T-cell (primary cell): Measurements from ENCODE around the gene ITGAL. TPM values are rescaled to one million over a fixed set of nuclear protein-coding genes. Genes with fewer than 3 reads are reported as not detected.
A peak's percentile ranks its signal among the peaks of the same experiment; 100 is the strongest.

Source experiments
- ATAC-seq, 4 experiments: fragments of 200-7000 bp in 3 of 4; fragments of 150-1000 bp in 1 of 4; cut with Tn5 transposase; replicated peaks in 1 of 4; 1 replicate in 3 of 4; 2 replicates in 1 of 4; pipeline ENCODE4 v1.10.0; 2021; ENCODE audit warnings: moderate library complexity in 3 of 4, mild to moderate bottlenecking in 2 of 4, moderate number of reproducible peaks in 1 of 4
- CTCF ChIA-PET, 2 donors: fragments of 300-600 bp; sonication (Branson Sonifier 250); formaldehyde crosslinking; loops; one replicate each; lab custom pipeline; 2022; ENCODE audit warnings: antibody characterized with exemption in 2 of 2; lab: Charles Lee
- POLR2A ChIA-PET, 2 donors: fragments of 300-600 bp; sonication (Branson Sonifier 250); formaldehyde crosslinking; loops; one replicate each; lab custom pipeline; 2022; ENCODE audit warnings: antibody characterized with exemption in 2 of 2; lab: Charles Lee
- DNase-seq, 35 experiments: peaks; one replicate each; pipeline versions ENCODE4 v3.0.0 to v3.0.0-alpha.2; 2013 to 2023
- H3K27ac ChIP-seq: one replicate; pipeline ENCODE4 v1.5.1; 2013; ENCODE audit warnings: low read length
- H3K27me3 ChIP-seq, 2 experiments: replicated peaks in 1 of 2; 1 replicate in 1 of 2; 2 replicates in 1 of 2; pipeline versions ENCODE4 v1.6.1 to v1.7.0; 2013; ENCODE audit warnings: low read length in 1 of 2, mixed read lengths in 1 of 2; ENCODE audit not compliant: control insufficient read depth in 2 of 2, insufficient read depth in 2 of 2; ENCODE audit errors: extremely low read depth in 1 of 2
- H3K36me3 ChIP-seq, 2 donors: 1 replicate in 1 of 2; 2 replicates in 1 of 2; pipeline versions ENCODE4 v1.6.1 to v1.7.0; 2013; ENCODE audit warnings: low read length in 1 of 2; ENCODE audit not compliant: control insufficient read depth in 2 of 2, insufficient read depth in 1 of 2; ENCODE audit errors: extremely low read depth in 1 of 2
- H3K4me1 ChIP-seq, 2 experiments: 1 replicate in 1 of 2; 2 replicates in 1 of 2; pipeline versions ENCODE4 v1.6.1 to v1.7.0; 2013; ENCODE audit warnings: low read length in 2 of 2, mixed read lengths in 1 of 2; ENCODE audit not compliant: insufficient read depth in 2 of 2, control insufficient read depth in 1 of 2; ENCODE audit errors: extremely low read depth in 1 of 2
- H3K4me3 ChIP-seq, 2 donors: 1 replicate in 1 of 2; 2 replicates in 1 of 2; pipeline versions ENCODE4 v1.5.1 to v1.7.0; 2013; ENCODE audit warnings: mild to moderate bottlenecking in 2 of 2, low read length in 1 of 2, moderate library complexity in 1 of 2; ENCODE audit not compliant: control insufficient read depth in 1 of 2; ENCODE audit errors: extremely low read depth in 1 of 2
- H3K9me3 ChIP-seq: 2 replicates; pipeline ENCODE4 v1.7.0; 2013
- H3K27ac Mint-ChIP-seq, 2 donors: one replicate each; pipeline ENCODE4 v1.8.0; 2020 to 2021; ENCODE audit warnings: mild to moderate bottlenecking in 2 of 2, mixed read lengths in 2 of 2
- H3K27me3 Mint-ChIP-seq, 2 donors: one replicate each; pipeline ENCODE4 v1.8.0; 2021 to 2022; ENCODE audit warnings: mixed read lengths in 2 of 2
- H3K36me3 Mint-ChIP-seq: one replicate; pipeline ENCODE4 v1.8.0; 2021; ENCODE audit warnings: mixed read lengths
- H3K4me1 Mint-ChIP-seq, 3 donors: one replicate each; pipeline ENCODE4 v1.8.0; 2020 to 2022; ENCODE audit warnings: mixed read lengths in 3 of 3, mild to moderate bottlenecking in 1 of 3
- H3K4me3 Mint-ChIP-seq, 3 donors: one replicate each; pipeline ENCODE4 v1.8.0; 2020 to 2022; ENCODE audit warnings: mild to moderate bottlenecking in 3 of 3, mixed read lengths in 3 of 3, moderate library complexity in 3 of 3
- H3K9me3 Mint-ChIP-seq, 3 donors: one replicate each; pipeline ENCODE4 v1.8.0; 2020 to 2022; ENCODE audit warnings: mixed read lengths in 3 of 3
- WGBS: methylation state at CpG from one replicate; pipeline ENCODE4 v1.1.5; 2013; ENCODE audit warnings: missing lambda C conversion rate; ENCODE audit not compliant: insufficient coverage; 5-methylcytosine and 5-hydroxymethylcytosine counted together
- total RNA-seq, 35 experiments: library from RNA in 6 of 35; stranded (reverse) in 6 of 35; fragments of 120-200 nt in 1 of 35; gene quantifications; one replicate each; pipeline versions ENCODE4 v1.2.1 to v1.2.4 and lab custom pipeline; 2013 to 2026

The ITGAL gene
- total RNA-seq, 5 donors from 2014 or later (not counting 1 experiment from before 2014, with no cell fraction given) = 322 to 640 (median 518) TPM

DNA sequence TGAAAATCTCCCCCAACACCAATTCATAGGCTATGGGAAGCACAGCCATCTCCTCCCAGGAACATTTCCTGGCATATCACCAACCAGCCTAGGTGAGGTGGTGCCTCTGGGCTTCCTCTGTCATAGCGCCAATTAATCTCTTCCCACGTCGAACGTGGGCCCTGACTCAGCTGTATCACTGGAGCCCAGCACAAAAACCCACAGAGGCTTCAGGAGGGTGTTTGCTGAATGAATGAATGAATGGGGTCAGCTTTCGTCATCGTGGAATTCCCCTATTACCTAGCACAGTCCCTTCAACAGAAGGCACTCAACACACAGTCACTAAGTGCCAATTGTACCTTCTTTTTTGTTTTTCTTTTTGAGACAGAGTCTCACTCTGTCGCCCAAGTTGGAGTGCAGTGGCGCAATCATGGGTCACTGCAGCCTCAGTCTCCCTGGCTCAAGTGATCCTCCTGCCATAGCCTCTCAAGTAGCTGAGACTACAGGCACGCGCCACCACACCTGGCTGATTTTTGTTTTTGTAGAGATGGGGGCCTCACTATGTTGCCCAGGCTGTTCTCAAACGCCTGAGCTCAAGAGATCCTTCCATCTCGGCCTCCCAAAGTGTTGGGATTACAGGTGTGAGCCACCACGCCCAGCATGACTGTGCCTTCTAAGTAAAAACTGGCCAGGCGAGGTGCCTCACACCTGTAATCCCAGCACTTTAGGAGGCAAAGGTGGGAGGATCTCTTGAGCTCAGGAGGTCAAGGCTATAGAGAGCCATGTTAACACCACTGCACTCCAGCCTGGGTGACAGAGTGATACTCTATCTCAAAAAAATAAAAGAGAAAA lies 94.8 kb downstream of the ITGAL start:
- H3K27me3 Mint-ChIP-seq = no peaks in the 10 kb centered on the region

GRCh38 chr16:30567991-30568638 lies 95.6 kb downstream of the ITGAL start:
- POLR2A ChIA-PET = interaction anchor here (0.6 to 1.2 kb wide), 7 partner anchors 10 to 905 kb away, joined by 4 to 6 read pairs (median 5); partner anchors contain the start of gene ZNF764 (in 2 of the 2)
- CTCF ChIA-PET = interaction anchor here in 1 of 2 donors (1.1 to 1.3 kb wide), 3 partner anchors 33 to 138 kb away, joined by 3 to 4 read pairs (median 3); partner anchors contain the start of gene DCTPP1
- H3K27ac ChIP-seq = peak overlapping the region; percentile 93
- H3K4me3 ChIP-seq = peak overlapping the region in 1 of 2 donors; percentile 48
- H3K36me3 ChIP-seq = no peaks in the 10 kb centered on the region
- peaks cover 40 to 51% (median 46%) of the 10 kb centered on the region in 3 donors for H3K4me1 Mint-ChIP-seq
- no peaks in the 10 kb centered on the region for H3K9me3 ChIP-seq
- H3K27me3 Mint-ChIP-seq = no peaks in the 10 kb centered on the region
- peak overlapping the region; percentile 99 to 100 for H3K27ac Mint-ChIP-seq
- no peaks in the 10 kb centered on the region for H3K27me3 ChIP-seq
- peak overlapping the region; percentile 67 to 78 (median 74) for H3K4me3 Mint-ChIP-seq
- ATAC-seq = peak; percentile 34 to 58 (median 40)
- WGBS = 0% methylated on average over 2 of the region's 6 CpGs
- no peaks in the 10 kb centered on the region for H3K36me3 Mint-ChIP-seq
- no peaks in the 10 kb centered on the region for H3K9me3 Mint-ChIP-seq
- H3K4me1 ChIP-seq = peaks cover 25 to 50% of the 10 kb centered on the region in 2 experiments
- peak in 32 of 35 experiments; percentile 29 to 78 (median 46) for DNase-seq

More for the DNA sequence above, 94.8 kb downstream of the ITGAL start:
- Histone ChIP-seq H3K4me1 (peaks cover 23 to 45% of the 10 kb centered on the region in 2 experiments), H3K27me3 (no peaks in the 10 kb centered on the region), H3K36me3 (no peaks in the 10 kb centered on the region), H3K4me3 (no peak overlapping the region), H3K9me3 (no peaks in the 10 kb centered on the region), H3K27ac (peak overlapping the region; percentile 93)
- ChIA-PET POLR2A (interaction anchor here (0.7 to 1.2 kb wide), 3 partner anchors 9 to 69 kb away, joined by 3 to 6 read pairs (median 5); partner anchors contain the start of gene ZNF764 (in 1 of the 2)), CTCF (interaction anchor here in 1 of 2 donors (1.1 kb wide), 1 partner anchor 70 kb away, joined by 3 read pairs; no protein-coding TSS in a partner anchor)
- Mint-ChIP-seq H3K36me3 (no peaks in the 10 kb centered on the region), H3K4me1 (peaks cover 40 to 50% (median 43%) of the 10 kb centered on the region in 3 donors), H3K27ac (peak overlapping the region; percentile 99 to 100), H3K9me3 (no peaks in the 10 kb centered on the region), H3K4me3 (peak overlapping the region; percentile 41 to 74 (median 67))
- WGBS = 58% methylated on average over 5 of the region's 14 CpGs
- ATAC-seq (no peak), DNase-seq (peak in 26 of 35 experiments; percentile 21 to 80 (median 43))

DNA sequence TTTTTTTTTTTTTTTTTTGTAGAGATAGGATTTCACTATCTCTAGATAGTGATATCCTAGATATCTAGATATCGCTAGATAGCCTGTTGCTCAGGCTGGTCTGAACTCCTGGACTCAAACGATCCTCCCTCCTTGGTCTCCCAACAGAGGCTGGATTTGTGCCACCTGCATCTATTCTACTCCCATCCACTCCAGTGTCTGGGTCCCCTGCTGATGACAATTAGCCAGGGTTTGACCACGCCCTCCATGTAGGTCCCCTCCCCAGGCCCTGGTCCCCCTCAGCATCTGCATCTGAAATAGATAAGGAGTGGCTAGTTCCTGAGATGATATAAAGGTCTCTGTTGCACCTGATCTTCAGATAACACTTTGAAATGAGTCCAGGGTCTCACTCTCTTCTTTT lies 96.7 kb downstream of the ITGAL start:
- 100% methylated on average over 1 of the region's 3 CpGs for WGBS
- CTCF ChIA-PET = interaction anchor here in 1 of 2 donors (1.2 to 1.3 kb wide), 2 partner anchors 34 to 139 kb away, joined by 3 to 4 read pairs; partner anchors contain the start of gene DCTPP1
- peaks cover 40 to 56% (median 46%) of the 10 kb centered on the region in 3 donors for H3K4me1 Mint-ChIP-seq
- peak overlapping the region in 2 of 3 donors; percentile 13 to 16 for H3K4me3 Mint-ChIP-seq
- no peaks in the 10 kb centered on the region for H3K9me3 ChIP-seq
- no peak for DNase-seq
- peak overlapping the region; percentile 76 to 100 for H3K27ac Mint-ChIP-seq
- POLR2A ChIA-PET = interaction anchor here in 1 of 2 donors (0.8 kb wide), 1 partner anchor 15 kb away, joined by 6 read pairs; no protein-coding TSS in a partner anchor
- no peaks in the 10 kb centered on the region for H3K36me3 ChIP-seq
- no peaks in the 10 kb centered on the region for H3K27me3 ChIP-seq
- no peaks in the 10 kb centered on the region for H3K9me3 Mint-ChIP-seq
- no peak overlapping the region for H3K4me3 ChIP-seq
- peak overlapping the region; percentile 93 for H3K27ac ChIP-seq
- H3K36me3 Mint-ChIP-seq = no peaks in the 10 kb centered on the region
- H3K27me3 Mint-ChIP-seq = no peaks in the 10 kb centered on the region
- peaks cover 25 to 50% of the 10 kb centered on the region in 2 experiments for H3K4me1 ChIP-seq
- ATAC-seq = no peak

DNA sequence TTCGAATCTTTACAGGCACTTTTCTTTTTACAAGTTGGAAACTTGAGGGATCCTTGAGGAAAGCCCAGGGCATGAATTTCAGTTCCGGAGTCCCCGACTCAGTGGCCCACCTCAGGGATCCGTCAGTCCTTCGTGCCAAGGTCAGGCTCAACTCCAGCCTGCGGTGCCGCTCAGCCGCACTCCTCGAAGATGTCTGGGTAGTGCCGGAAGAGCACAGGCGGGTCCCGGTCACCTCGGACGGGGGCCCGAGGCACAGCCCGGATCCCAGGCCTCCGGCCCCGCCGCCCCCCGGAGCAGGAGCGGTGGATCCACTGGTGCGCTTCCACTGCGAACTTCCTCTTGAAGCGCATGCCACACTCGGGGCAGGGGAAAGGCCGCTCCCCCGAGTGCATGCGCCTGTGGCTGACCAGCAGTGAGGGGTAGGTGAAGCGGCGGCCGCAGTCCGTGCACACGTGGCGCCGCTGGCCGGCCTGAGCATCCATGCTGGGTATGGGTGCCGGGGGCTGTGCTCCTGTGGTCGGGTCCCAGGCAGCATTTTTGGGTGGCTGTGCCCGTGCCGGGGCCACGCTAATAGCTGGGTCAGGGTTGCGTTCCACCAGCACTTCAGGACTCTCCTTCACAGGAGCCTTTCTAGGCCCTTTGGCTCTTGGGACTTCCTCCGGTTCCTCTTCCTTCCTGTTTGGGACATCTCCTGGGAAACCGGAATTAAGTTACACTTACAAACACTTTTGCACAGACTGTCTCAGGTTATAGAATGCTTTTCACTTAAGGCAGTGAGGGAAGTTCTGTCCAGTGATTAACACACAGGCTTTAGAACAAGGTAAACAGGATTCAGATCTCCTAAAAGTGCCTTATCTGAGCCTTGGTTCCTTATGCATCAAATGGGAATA lies 97.4 kb downstream of the ITGAL start:
- ChIA-PET CTCF (interaction anchor here in 1 of 2 donors (0.6 to 2.5 kb wide), 2 partner anchors 35 to 530 kb away, joined by 3 to 12 read pairs; partner anchors contain the start of gene ZNF747), POLR2A (interaction anchor here in 1 of 2 donors (0.9 kb wide), 1 partner anchor 18 kb away, joined by 5 read pairs; no protein-coding TSS in a partner anchor)
- Histone ChIP-seq H3K4me1 (peaks cover 25 to 50% of the 10 kb centered on the region in 2 experiments), H3K4me3 (no peak overlapping the region), H3K36me3 (no peaks in the 10 kb centered on the region), H3K9me3 (no peaks in the 10 kb centered on the region), H3K27ac (peak overlapping the region; percentile 93), H3K27me3 (no peaks in the 10 kb centered on the region)
- no peaks in the 10 kb centered on the region for H3K36me3 Mint-ChIP-seq
- H3K4me3 Mint-ChIP-seq = peak overlapping the region; percentile 54 to 84 (median 81)
- ATAC-seq (no peak), DNase-seq (no peak)
- peaks cover 40 to 59% (median 46%) of the 10 kb centered on the region in 3 donors for H3K4me1 Mint-ChIP-seq
- H3K9me3 Mint-ChIP-seq = no peaks in the 10 kb centered on the region
- H3K27me3 Mint-ChIP-seq = no peaks in the 10 kb centered on the region
- 96% methylated on average over 37 of the region's 44 CpGs for WGBS
- H3K27ac Mint-ChIP-seq = peak overlapping the region; percentile 44 to 75

- H3K9me3 Mint-ChIP-seq = no peaks in the 10 kb centered on the region
- Histone ChIP-seq H3K36me3 (no peaks in the 10 kb centered on the region), H3K27ac (peak overlapping the region; percentile 96), H3K9me3 (no peaks in the 10 kb centered on the region), H3K4me3 (peak overlapping the region; percentile 84 to 88), H3K4me1 (peaks cover 25 to 50% of the 10 kb centered on the region in 2 experiments), H3K27me3 (no peaks in the 10 kb centered on the region)
- H3K4me3 Mint-ChIP-seq = peak overlapping the region; percentile 81 to 84 (median 83)
- H3K27ac Mint-ChIP-seq = peak overlapping the region; percentile 91
- ChIA-PET POLR2A (interaction anchor here in 1 of 2 donors (0.9 kb wide), 1 partner anchor 19 kb away, joined by 5 read pairs; no protein-coding TSS in a partner anchor), CTCF (interaction anchor here (0.6 to 2.5 kb wide), 5 partner anchors 12 to 531 kb away, joined by 3 to 12 read pairs (median 6); partner anchors contain the start of genes DCTPP1 (in 1 of the 2), ZNF747 (in 1 of the 2) and ZNF764 (in 1 of the 2))
- no peak for DNase-seq
- no peaks in the 10 kb centered on the region for H3K27me3 Mint-ChIP-seq
- H3K36me3 Mint-ChIP-seq = no peaks in the 10 kb centered on the region
- H3K4me1 Mint-ChIP-seq = peaks cover 40 to 59% (median 46%) of the 10 kb centered on the region in 3 donors
- ATAC-seq = no peak
- WGBS = 0% methylated on average over 5 of the region's 22 CpGs
Observed at GRCh38 chr16:30570636-30571444, 98.3 kb downstream of the ITGAL start.
